HG02981 (cell line): ENCODE measurements around the gene THUMPD3.

Source experiments
- ATAC-seq: cut with Tn5 transposase; IDR thresholded peaks from one replicate; pipeline ENCODE4 v1.9.1; 2021; ENCODE audit warnings: mild to moderate bottlenecking, moderate library complexity; ENCODE audit not compliant: unreplicated experiment

The THUMPD3 gene

DNA sequence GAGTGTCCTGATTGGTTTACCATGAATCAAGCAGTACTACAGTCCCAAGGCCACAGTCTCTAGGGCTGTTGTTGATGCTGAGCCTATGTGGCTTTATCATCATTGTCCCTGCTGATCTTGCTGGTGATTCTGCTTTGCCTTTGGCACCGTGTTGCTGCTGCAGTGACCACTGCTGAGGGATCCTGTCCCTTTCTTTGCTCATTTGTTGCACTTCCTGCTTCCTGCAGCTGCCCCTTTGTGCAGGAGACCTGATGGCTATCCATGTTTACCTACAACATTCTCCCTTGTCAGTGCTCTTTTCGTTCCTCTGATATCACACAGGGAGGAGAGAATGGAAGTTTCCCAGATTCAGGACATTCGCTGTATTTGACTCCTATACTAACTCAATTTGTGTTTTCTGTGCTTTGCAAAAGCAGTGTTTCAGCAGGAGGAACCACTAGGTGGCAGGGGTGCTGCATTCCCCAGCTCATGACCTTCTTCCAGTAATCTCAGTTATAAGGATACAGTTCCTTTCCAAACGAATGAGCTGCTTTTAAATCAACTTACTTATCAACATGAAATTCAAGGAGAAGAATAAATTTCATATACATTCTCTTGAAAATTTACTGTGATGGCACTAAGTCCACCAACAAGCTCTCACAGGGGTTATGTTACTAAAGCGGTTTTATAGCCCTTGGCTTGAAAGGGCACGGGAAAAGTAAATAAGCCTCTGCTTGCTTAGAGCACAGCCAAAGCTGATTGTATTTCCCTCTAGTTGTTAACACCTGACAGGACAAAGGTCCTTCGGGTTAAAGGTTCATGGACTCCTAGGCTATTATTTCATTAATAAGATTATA is 9.7 kb upstream of the THUMPD3 start:
- ATAC-seq = peak; percentile 48

DNA sequence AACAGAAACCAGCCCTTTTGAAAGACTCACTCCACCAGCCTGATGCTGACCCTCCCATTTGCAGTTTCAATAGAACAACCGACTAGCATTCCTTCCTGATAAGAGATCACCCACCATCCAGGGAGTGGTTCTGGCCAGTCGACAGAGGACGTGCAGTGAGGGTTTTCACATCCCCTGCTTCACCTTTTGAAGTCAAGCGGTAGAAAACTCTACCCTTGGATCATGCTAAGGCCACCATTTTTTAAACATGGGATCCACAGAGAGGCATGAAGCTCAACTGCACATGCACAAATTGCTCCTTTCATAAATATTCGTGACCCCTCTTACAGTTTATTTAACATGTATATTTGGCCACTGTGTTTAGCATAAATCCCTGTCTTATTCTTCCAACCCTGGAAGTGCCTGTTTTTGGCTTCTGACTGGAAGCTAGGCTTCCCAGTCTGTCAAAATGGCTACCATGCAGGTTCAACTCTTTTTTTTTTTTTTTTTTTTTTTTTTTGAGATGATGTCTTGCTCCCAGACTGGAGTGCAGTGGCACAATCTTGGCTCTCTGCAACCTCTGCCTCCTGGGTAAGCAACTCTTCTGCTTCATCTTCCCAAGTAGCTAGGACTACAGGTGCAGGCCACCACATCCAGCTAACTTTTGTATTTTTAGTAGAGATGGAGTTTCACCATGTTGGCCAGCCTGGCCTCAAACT is 1.0 kb upstream of the THUMPD3 start:
- ATAC-seq = no peak

DNA sequence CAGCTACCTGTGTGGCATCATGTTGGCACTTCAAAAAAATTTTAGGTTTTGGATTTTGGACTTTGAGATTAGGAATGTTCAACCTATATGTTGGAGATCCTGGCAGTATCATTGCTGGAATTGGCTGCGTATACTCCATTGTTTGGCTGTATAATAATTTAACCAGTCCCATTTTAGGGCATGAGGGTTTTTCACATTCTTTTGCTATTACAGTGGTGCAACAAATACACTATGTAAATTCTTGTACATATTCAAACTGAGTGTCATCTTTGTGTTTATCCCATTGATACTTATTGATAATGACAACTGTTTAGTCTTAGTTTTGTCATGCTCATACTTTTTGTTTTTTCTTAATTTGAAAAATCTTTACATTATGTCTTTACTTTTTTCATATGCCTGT is 6.7 kb downstream of the THUMPD3 start:
- no peak for ATAC-seq

DNA sequence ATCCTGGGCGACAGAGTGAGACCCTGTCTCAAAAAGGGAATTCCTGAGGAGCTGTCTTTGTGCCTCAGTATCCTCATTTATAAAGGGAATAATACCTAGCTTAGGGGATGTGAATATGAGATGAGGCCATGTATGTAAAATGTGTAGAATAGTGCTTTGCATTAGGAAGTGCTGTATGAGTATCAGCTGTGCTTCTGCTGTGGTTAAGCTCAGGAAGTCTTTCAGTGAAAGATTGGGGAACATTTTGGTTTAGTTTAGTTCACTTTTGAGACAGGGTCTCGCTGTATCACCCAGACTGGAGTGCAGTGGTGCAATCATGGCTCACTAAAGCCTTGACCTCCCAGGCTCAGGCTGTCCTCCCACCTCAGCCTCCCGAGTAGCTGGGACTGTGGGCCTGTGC is 10.6 kb downstream of the THUMPD3 start:
- no peak for ATAC-seq

DNA sequence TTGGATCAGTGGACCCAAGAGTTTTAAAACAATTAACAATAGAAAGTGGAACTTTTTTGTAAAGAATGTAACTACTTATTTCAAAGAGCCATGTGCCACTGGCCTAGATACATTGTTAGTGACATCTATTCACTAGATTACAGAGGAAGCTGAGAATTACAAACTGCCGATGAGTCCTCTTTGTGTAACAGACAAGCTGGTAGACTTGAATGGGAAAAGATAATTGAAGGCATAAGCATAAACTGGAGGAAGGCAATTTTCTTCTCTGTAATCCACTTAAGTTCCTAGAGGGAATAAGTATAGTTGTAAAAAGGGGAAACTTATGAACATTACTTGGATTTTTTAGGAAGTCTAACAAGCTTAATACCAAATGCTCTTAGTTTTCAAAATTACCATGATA is 15.1 kb downstream of the THUMPD3 start:
- no peak for ATAC-seq

DNA sequence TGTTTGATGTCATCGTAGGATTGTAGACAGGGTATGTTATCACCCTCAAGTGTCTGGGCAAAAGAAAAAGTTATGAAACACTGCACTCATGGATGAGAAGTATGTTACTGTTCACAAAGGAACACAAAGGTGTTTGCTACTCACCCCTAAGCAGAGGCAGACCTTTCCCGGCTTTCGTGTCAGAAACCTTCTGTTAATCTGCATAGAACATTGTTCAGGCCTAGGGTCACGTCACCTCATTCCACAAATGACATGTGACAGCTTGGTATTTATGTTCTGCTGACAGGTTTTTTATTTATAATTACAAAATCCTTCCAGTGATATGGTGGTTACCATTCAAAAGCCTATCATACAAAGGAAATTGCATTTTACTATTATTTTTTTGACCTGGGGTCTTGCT is 16.5 kb downstream of the THUMPD3 start:
- ATAC-seq = no peak

DNA sequence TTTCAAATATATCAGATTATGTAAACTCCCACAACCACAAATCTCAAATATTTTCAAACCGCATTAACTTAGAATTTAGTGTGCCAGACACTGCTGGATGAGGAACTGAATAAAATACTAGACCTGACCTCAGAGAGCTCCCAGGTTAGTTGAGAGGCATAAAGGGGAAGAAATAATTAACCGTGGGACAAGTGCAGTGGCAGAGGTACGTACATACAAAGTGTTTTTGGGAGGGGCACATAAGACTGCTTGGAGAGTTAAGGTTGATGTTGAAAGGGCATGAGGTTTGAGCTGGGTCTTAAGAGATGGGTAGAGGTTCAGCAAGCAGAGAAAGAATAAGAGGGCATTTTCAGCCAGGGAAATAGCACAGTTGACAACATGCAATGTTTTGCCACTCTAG is 17.2 kb downstream of the THUMPD3 start:
- no peak for ATAC-seq

DNA sequence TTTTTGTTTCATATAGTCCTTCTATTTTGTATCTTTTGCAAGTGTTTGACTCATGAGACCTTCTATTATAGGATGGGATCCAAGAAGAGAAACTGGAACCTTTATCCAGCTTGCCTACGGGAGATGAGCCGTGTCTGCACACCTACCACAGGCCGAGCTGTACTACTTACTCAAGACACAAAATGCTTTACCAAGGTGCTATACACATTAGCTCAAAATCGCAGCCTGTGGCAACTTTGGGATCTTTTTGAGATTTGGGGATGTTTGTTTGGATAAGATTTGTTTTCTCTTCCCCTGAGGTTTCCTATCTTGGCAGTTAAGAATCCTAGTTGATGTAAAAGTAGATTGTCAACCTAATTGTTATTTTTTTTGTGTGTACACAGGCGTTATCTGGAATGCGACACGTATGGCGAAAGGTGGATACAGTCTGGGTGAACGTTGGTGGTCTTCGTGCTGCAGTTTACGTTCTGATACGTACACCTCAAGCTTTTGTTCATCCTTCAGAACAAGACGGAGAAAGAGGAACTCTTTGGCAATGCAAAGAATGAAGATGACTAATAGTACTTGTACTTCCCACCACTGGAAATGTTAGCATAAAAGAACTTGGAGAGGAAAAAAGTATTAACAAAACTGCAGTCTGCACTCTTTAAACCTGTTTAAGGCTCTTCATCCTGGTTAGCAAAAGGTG is 21.4 kb downstream of the THUMPD3 start:
- ATAC-seq = no peak

DNA sequence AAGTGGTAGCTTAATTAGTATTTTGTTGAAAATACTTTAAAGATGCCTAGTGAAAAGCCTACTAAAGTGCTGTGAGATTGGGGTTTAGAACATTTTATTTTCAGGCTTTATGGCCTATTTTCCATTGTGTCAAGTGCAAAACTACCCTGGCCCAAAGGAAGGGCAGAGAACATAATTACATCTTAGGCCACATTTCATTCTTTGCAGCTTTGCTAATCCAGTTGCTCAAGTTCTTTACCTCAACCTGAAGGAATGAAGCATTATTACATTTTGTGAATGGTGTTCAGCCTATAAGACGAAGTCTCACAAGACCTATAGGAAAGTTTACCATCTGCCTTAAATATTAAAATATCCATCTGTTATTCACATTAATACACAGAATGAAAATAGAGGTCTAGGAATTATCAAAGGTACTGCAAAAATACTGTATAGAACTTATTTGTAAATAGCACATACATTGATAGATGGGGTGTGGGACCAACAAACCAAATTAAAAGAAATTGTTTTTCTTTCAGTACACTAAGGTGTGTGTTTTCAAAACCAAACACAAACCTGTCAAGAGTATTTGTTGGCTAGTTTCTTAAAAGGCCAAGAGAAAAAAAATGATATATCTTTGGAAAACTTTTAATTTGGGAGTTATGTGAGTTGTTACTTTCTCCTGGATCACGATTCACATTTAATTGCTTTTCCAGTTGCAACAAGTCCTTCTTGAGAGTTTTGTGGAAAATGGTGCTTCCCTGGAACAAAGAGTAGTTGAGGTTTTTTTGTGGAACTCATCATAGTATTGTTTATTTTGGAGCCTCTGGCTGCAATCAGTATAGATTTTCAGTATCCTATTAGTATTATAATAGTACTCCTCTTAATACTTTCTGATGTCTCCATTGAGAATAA is 22.6 kb downstream of the THUMPD3 start:
- ATAC-seq = no peak

DNA sequence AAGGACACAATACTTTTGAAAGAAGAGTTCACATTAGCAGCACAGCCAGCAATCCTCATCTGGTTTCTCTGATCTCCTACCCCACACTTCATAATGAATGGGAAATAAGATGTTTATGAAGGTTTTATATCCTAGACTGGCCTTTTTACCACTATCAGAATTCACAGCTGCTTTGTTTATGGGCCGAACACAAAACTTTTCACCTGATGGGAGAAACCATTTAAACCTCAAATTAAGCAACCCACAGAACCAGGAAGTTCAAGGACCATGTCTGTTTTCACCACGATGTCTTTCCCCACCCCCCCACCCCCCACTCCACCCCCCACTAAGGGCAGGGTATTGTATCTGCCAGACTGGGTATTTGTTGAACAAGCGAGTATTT is 23.2 kb downstream of the THUMPD3 start:
- ATAC-seq = no peak

DNA sequence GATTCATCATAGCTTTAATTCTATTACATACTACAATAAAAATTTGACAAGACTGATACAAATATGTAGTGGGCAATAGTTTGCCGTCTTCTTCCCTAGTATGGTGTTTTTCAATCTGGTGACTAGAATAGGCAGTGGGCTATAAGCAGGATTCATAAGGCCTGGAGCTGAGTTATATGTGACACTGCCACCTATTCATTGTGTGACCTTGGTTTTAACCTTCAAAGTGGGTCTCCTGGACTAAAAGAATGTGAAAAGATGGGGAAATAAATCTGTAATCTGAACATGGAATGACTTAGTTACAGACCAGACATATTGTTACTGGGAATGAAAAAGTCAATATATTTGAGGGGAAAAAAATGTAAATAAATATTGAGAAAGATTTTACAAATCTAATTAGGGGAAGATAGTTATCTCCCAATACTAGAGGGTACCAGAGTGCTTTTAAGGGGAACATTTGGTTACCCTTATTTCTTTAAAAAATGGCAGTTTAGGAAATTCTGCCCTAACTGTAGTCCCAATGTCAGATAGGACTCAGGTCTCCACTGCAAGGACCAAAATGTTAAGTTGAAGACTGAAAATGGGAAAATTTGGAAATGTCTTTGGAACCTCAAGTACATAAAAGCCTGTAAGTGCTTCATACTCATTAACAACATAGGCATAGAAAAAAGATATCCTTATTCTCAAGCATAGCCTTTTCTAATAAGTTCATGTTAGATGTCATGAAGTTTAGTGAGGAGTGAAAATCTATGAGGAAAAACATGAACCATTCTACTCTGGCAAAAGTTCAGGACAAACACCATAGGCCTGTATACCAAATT is 23.9 kb downstream of the THUMPD3 start:
- no peak for ATAC-seq

DNA sequence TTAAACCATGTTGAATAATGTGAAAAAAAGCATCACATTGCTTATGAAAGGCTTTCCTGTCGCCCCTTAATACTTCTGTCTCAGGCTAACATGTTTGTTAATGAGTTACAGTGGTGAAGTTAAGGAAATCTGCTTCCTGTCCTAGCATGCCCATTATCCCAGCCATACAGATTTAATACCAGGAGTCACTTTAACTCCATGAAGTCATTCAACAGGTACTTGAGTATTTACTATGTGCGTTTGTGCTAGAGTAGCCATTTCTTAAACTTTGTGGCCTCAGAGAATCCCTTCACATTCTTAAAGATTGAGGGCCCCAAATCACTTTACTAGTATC is 24.4 kb downstream of the THUMPD3 start:
- no peak for ATAC-seq

DNA sequence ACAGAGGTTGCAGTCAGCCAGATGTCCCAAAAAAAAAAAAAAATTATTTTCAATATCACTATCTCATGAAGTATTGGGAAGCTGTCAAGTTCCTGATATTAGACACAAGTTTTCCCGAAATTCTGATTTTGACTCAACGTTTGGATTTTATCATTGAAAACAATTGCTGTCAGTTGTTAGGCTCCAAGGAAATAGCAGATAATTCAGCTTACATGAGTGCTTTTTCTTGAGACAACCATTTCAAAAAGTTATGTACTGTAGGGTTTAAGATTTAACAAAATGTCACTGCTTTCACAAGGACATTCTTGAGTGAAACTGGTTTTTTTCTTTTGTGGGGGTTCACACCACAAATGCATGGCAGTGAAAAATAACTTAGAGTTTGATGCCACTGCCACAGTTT is 25.3 kb downstream of the THUMPD3 start:
- ATAC-seq = no peak

DNA sequence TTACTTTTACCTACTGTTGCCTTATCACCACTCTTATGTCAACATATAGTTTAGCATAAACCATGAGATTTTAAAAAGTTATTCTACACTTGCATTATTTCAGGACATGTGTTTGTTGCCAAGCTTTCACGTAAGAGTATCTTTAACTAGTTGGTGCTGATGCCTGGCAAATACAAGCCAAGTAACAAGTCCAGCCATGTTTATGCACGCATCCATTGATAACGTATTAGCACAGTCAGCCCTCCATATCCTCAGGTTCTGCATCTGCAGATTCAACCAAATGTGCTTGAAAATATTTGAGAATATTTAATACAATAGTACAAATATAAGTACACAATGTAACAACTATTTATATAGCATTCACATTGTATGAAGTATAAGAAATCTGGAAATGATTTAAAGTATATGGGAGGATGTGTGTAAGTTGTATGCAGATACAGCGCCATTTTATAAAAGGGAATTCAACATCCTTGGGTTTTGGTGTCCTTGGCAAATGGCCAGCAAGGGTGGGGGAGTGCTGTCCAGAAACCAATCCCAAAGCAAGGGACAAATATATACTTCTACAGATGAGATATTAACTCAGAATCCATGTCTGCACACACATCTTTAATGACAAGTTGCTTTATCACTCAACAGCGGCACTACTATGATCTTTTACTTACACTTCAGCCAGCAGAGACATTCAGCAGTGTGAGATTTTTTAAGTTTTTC is 25.9 kb downstream of the THUMPD3 start:
- no peak for ATAC-seq

DNA sequence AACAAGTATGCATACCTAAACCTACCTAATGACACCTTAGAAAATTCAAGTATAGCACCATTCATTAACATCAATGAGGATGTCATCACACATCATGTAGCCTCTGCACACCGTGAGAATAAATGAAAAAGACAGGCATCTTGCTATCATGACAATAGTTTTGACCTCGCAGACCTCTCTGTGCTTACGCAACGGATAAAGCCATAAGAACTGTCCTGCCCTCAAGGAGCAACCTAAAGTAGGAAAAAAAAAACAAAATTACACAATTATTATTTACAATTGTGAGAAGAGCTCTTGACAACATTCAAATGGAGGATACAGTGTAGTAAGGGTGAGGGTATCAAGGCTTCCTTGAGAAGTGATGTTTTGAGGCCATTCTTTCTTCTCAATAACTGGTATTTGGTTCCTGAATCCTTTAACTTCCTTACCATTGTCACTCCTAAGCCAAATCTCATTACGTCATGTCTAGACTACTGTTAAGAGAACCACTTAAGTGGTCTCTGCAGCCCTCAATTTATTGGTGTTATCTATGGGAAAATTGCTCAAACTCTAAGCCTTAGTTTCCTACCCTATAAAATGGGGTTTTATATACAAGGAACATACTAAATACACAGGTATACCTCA is 27.5 kb downstream of the THUMPD3 start:
- no peak for ATAC-seq

DNA sequence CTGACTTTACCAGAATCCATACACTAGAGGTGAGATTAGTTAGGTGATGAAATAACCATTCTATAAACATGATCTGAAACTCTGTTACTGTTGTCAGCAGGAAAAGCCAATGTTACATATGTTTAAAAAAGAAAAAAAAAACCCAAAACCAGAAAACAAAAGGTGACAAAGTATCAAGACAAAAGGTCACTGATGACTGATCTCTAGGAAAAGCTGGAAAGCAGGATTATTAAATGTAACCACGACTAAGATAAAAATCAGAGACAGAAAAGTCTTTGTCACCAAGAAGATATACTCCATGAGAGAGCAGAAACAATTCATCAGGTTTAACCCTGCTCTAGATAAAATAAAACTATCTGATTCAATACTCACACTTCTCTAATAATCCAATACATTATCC is 29.2 kb downstream of the THUMPD3 start:
- ATAC-seq = no peak

DNA sequence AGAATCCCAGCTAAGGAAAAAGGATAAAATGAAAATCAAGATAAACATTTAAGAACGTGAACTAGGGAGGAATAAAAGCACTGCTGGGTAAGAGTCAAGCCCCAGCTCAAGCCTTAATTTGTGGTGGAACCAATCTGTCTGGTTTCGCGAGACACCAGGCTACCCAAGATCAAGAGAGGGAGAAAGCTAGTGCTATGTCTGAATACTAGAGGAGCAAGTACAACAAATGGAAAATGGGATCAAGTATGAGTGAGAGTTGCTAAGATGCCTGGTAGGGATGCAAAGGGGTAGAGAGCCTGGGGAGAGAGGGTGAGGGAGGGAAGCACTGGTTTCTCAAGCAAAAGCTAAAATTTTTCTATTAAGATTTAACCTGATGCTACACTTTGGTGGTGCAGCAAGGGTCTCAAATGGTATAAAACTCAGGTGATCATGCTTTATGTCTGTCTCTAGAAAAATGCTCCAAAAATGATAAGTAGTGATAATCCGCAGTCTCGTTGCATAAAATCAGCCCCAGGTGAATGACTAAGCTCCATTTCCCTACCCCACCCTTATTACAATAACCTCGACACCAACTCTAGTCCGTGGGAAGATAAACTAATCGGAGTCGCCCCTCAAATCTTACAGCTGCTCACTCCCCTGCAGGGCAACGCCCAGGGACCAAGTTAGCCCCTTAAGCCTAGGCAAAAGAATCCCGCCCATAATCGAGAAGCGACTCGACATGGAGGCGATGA is 32.9 kb downstream of the THUMPD3 start:
- no peak for ATAC-seq

DNA sequence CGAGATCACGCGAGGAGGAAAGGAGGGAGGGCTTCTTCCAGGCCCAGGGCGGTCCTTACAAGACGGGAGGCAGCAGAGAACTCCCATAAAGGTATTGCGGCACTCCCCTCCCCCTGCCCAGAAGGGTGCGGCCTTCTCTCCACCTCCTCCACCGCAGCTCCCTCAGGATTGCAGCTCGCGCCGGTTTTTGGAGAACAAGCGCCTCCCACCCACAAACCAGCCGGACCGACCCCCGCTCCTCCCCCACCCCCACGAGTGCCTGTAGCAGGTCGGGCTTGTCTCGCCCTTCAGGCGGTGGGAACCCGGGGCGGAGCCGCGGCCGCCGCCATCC is 33.4 kb downstream of the THUMPD3 start:
- peak; percentile 30 for ATAC-seq
